Breast epithelium (tissue), 4 donors: ENCODE measurements around the gene ZAP70. TPM values are rescaled to one million over a fixed set of nuclear protein-coding genes. Genes with fewer than 3 reads are reported as not detected.

Experiments used
- DNase-seq, 2 donors: peaks; one replicate each; pipeline ENCODE4 v3.0.0-alpha.2; 2019; ENCODE audit warnings: low spot score in 2 of 2
- H3K27ac ChIP-seq, 2 donors: fragments of 200-600 bp; sonication (generic) in 1 of 2; one replicate each; pipeline ENCODE4 v1.5.1; 2016 to 2019; ENCODE audit warnings: mild to moderate bottlenecking in 1 of 2
- H3K27me3 ChIP-seq, 2 donors: fragments of 200-600 bp; sonication (generic) in 1 of 2; one replicate each; pipeline versions ENCODE4 v1.5.1 to v1.6.0; 2017 to 2019; ENCODE audit warnings: control low read depth in 1 of 2, mild to moderate bottlenecking in 1 of 2
- H3K36me3 ChIP-seq: fragments of 200-600 bp; one replicate; pipeline ENCODE4 v1.5.1; 2019
- H3K4me1 ChIP-seq, 2 donors: fragments of 200-600 bp; sonication (generic); one replicate each; pipeline ENCODE4 v1.5.1; 2016 to 2019; ENCODE audit warnings: control low read depth in 1 of 2
- H3K4me3 ChIP-seq, 3 donors: fragments of 200-600 bp; sonication (generic); 1 replicate in 2 of 3; 2 replicates in 1 of 3; pipeline ENCODE4 v1.5.1; 2016 to 2019; ENCODE audit warnings: mild to moderate bottlenecking in 3 of 3, moderate library complexity in 2 of 3
- H3K9me3 ChIP-seq, 2 donors: fragments of 200-600 bp; sonication (generic) in 1 of 2; one replicate each; pipeline ENCODE4 v1.5.1; 2016 to 2019; ENCODE audit warnings: control low read depth in 1 of 2
- POLR2A ChIP-seq: fragments of 450-650 bp; IDR thresholded peaks from one replicate; pipeline ENCODE4 v1.6.1; 2016; ENCODE audit warnings: antibody characterized with exemption, mild to moderate bottlenecking, moderate library complexity
- POLR2AphosphoS5 ChIP-seq, 3 donors: sonication (generic); formaldehyde crosslinking; IDR thresholded peaks; one replicate each; pipeline ENCODE4 v1.6.1; 2017; ENCODE audit warnings: antibody characterized with exemption in 3 of 3
- intact Hi-C: fragments of 100-400 bp; cut with DNase I; formaldehyde crosslinking; loops from one replicate; pipeline ENCODE4 v1.15.1; 2023; ENCODE audit warnings: low total_unique reads
- total RNA-seq, 3 donors: library from RNA; depleted of rRNA; stranded (reverse); fragments of >200 nt; gene quantifications; one replicate each; pipeline ENCODE4 v1.1.0, GENCODE V29; 2016
- TF ChIP-seq, protein P1 (sequence below), 3 donors: fragments of 450-650 bp; IDR thresholded peaks; one replicate each; pipeline ENCODE4 v1.5.1; 2016 to 2017; ENCODE audit warnings: antibody characterized with exemption in 3 of 3, mild to moderate bottlenecking in 3 of 3, moderate library complexity in 3 of 3

Gene ZAP70
- total RNA-seq, 3 donors from 2014 or later: 4.0 to 7.3 (median 4.9) TPM

DNA sequence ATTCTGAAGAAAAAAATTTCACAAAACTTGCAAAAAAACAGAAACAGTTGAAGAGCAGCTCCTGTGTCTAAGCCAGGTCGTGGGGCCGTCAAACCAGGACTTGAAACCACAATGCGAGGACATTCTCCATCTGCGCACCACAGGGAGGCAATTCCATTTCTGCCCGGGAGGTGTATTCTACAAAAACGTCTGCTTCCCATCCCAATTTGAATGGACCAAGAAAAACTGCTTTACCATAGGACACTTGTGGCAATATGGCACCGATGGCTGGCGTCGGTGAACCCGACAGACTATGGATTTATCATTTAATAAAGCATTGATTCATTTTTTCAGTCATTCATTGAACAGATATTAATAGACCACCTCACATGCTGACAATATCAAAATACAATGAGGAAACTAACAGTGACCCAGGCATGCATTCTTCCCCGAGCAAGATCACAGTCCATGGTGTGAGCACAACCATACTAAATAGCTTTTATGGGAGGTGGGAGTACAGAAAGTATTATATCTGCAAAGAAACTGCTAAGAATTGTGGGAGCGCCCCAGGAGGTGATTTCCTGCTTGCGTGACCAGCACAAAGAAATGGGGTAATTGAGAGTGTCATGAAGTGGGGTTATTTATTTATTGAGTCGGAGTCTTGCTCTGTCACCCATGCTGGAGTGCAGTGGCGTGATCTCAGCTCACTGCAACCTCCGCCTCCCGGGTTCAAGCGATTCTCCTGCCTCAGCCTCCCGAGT lies 10.5 kb upstream of the ZAP70 start:
- no peak overlapping the region for H3K27ac ChIP-seq
- DNase-seq: no peak
- TF ChIP-seq POLR2AphosphoS5 (IDR thresholded peaks at IDR 0.05) (no peak), POLR2A (no peak)
- TF ChIP-seq, protein P1, sequence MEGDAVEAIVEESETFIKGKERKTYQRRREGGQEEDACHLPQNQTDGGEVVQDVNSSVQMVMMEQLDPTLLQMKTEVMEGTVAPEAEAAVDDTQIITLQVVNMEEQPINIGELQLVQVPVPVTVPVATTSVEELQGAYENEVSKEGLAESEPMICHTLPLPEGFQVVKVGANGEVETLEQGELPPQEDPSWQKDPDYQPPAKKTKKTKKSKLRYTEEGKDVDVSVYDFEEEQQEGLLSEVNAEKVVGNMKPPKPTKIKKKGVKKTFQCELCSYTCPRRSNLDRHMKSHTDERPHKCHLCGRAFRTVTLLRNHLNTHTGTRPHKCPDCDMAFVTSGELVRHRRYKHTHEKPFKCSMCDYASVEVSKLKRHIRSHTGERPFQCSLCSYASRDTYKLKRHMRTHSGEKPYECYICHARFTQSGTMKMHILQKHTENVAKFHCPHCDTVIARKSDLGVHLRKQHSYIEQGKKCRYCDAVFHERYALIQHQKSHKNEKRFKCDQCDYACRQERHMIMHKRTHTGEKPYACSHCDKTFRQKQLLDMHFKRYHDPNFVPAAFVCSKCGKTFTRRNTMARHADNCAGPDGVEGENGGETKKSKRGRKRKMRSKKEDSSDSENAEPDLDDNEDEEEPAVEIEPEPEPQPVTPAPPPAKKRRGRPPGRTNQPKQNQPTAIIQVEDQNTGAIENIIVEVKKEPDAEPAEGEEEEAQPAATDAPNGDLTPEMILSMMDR (IDR thresholded peaks at IDR 0.05): no peak
- H3K36me3 ChIP-seq: no peaks in the 10 kb centered on the region
- no peak overlapping the region for H3K4me3 ChIP-seq
- intact Hi-C loops: no loop called here
- no peaks in the 10 kb centered on the region for H3K27me3 ChIP-seq
- no peaks in the 10 kb centered on the region for H3K4me1 ChIP-seq
- no peaks in the 10 kb centered on the region for H3K9me3 ChIP-seq

DNA sequence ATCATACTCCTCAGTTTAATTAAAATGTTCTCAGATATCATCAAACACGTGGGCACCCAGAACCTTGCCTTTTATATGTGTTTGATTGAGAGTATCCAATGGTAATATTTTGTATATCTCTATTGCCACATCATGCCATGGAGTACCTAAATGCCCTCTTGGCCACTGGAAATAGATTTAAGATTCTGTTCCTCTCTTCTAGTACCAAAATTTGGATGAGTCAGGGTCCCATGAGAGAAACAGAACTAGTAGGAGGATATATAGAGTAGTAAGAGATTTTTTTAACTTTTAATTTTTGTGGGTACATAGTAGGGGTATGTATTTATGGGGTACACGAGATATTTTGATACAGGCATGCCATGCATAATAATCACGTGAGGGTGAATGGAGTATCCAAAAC lies 9.6 kb upstream of the ZAP70 start:
- Histone ChIP-seq H3K36me3 (no peaks in the 10 kb centered on the region), H3K27ac (no peak overlapping the region), H3K27me3 (no peaks in the 10 kb centered on the region), H3K4me3 (no peak overlapping the region), H3K4me1 (no peaks in the 10 kb centered on the region), H3K9me3 (no peaks in the 10 kb centered on the region)
- intact Hi-C loops: no loop called here
- no peak for TF ChIP-seq POLR2AphosphoS5 (IDR thresholded peaks at IDR 0.05)
- TF ChIP-seq POLR2A: no peak
- TF ChIP-seq, protein P1 (IDR thresholded peaks at IDR 0.05): no peak
- no peak for DNase-seq

DNA sequence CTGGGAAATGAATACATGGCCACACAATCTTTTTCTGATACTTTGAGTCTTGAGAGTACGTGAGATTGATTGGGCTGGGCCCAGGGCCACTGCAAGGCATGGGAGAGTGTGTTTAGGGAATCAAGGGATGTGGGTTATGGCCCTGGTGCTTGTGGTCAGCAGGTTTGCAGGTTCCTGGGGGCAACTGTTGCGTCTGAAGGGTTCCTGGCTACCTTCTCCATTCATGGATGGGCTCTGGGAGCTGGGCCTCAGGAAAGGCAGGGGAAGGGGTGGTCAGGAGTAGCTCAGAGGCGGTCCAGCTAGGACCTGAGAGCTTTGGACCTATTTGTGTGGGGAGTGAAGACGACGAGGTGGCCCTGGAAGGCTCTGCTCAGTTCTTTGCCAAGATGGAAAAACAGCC lies 8.4 kb upstream of the ZAP70 start:
- H3K4me3 ChIP-seq: no peak overlapping the region
- intact Hi-C loops: no loop called here
- H3K9me3 ChIP-seq: no peaks in the 10 kb centered on the region
- no peaks in the 10 kb centered on the region for H3K4me1 ChIP-seq
- no peak for DNase-seq
- no peaks in the 10 kb centered on the region for H3K36me3 ChIP-seq
- no peaks in the 10 kb centered on the region for H3K27me3 ChIP-seq
- no peak overlapping the region for H3K27ac ChIP-seq
- TF ChIP-seq, protein P1 (IDR thresholded peaks at IDR 0.05): no peak
- no peak for TF ChIP-seq POLR2AphosphoS5 (IDR thresholded peaks at IDR 0.05)
- TF ChIP-seq POLR2A: no peak

DNA sequence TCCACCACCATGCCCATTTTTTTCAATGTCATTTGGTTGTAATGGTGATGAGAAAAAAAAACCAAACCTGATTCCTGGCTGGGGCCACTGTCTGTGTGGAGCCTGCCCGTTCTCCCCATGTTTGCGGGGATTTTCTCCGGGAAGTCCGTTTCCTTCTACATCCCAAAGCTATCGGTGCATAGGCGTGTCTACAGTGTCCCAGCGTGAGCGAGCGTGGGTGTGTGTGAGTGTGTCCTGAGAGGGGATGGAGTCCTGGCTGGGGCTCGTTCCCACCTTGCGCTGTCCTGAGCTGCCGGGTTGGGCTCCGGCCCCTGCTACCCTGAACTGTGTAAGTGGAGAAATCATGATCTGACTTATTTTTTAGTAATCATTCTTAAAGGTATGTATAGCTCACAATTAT lies 7.3 kb upstream of the ZAP70 start:
- no peak for DNase-seq
- Histone ChIP-seq H3K4me1 (no peaks in the 10 kb centered on the region), H3K36me3 (no peaks in the 10 kb centered on the region), H3K27me3 (no peaks in the 10 kb centered on the region), H3K4me3 (no peak overlapping the region), H3K9me3 (no peaks in the 10 kb centered on the region), H3K27ac (no peak overlapping the region)
- TF ChIP-seq POLR2AphosphoS5 (IDR thresholded peaks at IDR 0.05): no peak
- TF ChIP-seq, protein P1 (IDR thresholded peaks at IDR 0.05): no peak
- no peak for TF ChIP-seq POLR2A
- intact Hi-C loops: no loop called here

DNA sequence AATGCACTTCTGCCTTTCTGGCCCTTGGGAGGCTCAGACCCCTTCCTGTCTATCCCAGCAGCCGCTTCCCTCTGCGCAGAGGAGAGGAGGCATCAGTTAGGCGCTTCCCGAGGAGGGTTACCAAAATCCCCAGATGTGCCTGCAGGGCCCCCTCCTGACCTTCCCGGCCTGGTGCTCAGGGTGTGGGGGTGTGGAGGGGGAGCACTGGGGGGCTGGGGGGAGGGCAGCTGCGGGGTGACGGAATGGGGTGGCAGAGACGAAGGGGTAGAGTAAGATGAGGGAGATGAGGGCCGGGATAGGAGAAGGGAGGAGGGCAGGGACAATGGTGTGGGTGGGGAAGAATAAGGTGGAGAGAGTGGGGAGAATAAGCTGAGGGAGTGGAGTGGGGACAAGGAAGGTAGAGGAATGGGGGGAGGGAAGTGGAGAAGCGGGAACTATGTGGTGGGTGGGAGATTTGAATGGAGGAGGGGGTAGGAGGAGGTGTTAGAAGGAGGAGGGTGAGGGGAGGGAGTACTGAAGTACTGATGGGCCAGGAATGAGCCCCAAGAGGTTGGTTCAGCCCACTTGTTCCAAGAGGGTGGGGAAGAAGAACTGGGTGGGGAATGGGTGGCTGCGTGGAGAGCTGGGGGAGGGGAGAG lies 6.5 kb upstream of the ZAP70 start:
- DNase-seq: peak in 1 of 2 donors; percentile 19
- H3K27me3 ChIP-seq: no peaks in the 10 kb centered on the region
- intact Hi-C loops: no loop called here
- no peaks in the 10 kb centered on the region for H3K9me3 ChIP-seq
- TF ChIP-seq, protein P1 (IDR thresholded peaks at IDR 0.05): no peak
- H3K27ac ChIP-seq: no peak overlapping the region
- no peaks in the 10 kb centered on the region for H3K36me3 ChIP-seq
- H3K4me1 ChIP-seq: no peaks in the 10 kb centered on the region
- H3K4me3 ChIP-seq: no peak overlapping the region
